Measurements from ENCODE around the gene PTGES2.
A peak's percentile ranks its signal among the peaks of the same experiment; 100 is the strongest.

Gene PTGES2

GRCh38 chr9:128102196-128102595 lies 25.3 kb downstream of the PTGES2 start:
- DNase-seq = no peak

DNA sequence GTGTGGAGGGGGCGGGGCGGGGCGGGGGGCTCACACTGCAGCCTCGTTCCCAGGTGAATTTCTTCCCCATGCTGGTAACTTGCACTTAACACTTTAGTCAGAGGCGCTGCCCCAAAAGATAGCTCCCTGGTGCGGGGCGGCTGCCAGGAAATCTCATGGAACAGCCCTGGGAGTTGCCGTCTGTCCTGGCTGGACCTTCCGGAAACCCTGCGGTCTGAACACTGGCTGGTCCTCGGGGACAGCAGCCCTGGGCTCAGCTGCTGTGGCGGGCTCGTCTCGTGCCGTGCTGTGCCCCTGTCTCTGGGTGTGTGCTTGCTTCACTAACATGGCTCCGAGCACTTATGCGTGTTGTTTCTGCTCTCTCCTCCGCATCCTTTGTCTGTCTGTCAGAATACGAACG lies 25.8 kb downstream of the PTGES2 start:
- DNase-seq = no peak

GRCh38 chr9:128101231-128101661 lies 26.3 kb downstream of the PTGES2 start:
- no peak for DNase-seq

- DNase-seq = no peak
These were observed 26.9 kb downstream of the PTGES2 start for GRCh38 chr9:128100581-128100980.

- no peak for DNase-seq
These were observed 27.5 kb downstream of the PTGES2 start for GRCh38 chr9:128099932-128100491.

- no peak for DNase-seq
These were observed 28.1 kb downstream of the PTGES2 start for GRCh38 chr9:128099231-128099931.

DNA sequence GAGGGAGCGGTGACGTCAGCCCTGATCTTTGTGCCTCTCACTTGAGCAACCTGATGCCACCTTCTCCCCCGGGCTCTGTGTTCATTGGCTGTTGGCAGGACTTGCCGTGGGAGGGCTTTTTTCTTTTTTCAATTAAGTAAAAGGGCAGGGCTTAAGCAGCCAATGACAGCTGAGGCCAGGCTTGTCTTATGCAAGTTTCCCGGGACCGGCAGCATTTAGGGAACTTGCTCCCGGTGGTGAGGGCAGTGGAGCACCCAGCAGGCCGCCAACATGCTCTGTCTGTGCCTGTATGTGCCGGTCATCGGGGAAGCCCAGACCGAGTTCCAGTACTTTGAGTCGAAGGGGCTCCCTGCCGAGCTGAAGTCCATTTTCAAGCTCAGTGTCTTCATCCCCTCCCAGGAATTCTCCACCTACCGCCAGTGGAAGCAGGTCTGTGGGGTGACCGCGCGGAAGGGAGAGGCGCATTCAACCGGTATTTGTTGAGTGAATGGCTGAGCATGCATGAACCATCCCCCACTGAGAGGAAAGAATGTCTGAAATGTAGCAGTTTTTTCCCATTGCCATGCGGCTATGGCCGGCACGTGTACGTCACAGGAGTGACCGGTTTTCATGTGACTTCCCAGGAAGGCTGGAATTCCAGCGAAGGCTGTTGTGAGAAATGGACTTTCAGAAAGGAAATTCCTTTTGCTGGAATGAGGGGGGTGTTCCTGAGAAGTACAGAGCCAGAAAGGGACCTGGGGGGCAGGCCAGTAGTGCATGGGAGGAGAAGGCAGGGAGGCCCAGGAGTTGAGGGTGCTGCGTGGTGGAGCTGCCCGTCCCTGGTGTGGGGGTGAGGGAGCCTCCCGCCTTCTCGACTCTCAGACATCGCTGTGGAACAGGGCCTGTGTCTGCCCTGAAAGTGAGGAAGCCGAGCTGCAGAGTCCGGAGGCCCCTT lies 29.0 kb downstream of the PTGES2 start:
- DNase-seq = peak; percentile 62

- no peak for DNase-seq
These were observed 29.8 kb downstream of the PTGES2 start for GRCh38 chr9:128097543-128098296.

DNA sequence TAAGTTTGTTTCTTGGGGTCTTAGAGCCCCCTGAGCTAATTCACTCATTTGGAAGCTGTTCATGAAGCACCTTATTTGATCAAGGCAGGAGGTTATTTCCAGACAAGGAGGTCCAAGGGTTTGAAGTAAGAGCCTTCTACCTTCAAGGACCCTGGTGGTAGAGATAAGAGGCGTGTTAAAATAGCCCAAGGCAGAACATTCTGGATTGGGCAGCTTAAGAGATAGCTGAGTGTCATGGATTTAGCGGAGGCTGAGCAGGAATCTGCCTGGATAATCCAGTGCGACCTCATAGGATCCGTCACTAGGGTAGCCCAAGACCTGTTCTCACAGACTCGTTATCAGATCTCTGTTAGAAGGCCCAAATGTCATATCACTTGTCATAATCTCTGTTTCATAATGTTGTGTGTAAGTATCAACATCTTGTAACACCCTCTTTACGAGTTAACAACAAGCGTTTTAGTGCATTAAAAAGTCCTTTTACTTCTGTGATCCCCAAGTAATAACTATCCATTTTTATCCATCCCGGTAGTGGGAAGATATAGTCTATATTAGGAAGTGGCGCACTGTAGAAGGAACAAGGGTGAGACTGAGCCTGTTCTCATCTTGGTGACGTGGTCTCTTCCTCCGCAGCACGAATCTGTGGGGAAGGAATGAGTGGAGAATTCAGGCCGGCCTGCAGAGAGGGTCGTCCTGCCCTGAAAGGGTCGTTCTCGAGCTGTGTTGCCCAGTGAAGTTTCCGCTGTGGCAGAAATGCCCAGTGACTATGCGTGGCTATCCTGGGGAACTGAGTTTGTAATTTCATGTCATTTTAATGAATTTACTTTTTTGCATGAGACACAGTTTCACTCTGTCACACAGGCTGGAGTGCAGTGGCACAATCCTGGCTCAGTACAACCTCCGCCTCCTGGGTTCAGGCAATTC lies 30.7 kb downstream of the PTGES2 start:
- DNase-seq = no peak

DNA sequence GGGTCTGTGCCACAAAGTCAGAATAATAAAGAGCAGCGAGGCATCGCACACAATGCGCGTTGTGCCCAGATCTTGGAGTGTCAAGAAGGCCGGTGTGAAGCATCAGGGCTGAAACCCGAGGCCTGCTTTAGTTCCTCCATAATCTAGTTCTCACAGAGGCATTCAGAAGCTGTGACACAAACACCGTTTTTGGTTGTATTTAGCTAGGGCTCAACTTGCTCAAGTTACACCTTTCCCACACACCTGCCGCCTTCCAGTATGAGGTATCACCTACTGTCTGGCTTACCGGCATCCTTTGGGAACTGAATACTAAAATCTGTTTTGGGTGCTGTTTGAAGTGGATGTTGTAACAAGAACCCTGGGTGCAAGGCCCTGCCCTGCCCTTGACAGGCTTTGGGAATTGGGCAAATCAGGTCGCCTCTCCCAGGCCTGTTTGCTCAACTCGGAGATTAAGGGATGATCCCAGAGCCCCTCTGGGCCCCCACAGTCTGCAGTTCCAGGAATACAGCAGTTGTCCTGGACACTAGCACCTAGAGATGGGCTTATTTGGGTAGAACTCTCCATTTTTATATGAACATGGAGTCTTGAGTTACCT lies 32.5 kb downstream of the PTGES2 start:
- no peak for DNase-seq

DNA sequence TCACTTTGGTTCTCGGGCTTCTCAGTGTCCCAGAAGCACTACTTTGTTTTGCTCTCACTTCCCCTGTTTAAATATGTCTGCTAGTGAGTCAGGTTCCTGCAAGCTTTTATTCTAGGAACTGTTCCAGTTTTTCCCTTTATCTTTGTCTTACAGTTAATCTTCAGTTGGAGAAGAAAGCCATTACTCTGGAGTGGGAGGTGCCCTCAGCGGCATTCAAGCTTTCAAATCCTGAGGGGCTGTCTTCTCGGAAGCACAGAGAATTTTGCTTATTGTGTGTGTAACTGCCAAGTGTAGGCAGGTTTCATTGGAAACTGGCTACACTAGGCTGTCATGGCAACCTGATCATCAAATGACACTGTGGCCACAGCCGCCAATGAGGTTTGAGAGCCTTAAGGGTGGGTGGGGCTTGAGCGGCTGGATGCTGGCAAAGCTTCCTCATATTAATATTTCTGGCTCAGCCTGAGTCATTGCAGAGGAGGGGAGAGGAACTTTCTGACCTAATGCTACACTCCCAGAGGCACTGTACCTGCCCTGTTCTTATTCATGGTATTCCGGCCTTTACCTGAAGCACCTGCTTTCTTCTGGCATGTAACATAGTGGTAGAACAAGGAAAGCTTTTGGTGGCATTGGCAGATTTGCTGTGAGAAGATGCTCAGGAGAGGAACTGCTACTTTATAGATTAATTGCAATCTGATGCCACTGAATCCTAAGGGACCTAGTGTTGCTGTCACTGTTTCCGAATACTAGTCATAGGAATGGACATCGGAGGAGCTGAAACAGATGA lies 33.2 kb downstream of the PTGES2 start:
- peak; percentile 68 for DNase-seq

DNA sequence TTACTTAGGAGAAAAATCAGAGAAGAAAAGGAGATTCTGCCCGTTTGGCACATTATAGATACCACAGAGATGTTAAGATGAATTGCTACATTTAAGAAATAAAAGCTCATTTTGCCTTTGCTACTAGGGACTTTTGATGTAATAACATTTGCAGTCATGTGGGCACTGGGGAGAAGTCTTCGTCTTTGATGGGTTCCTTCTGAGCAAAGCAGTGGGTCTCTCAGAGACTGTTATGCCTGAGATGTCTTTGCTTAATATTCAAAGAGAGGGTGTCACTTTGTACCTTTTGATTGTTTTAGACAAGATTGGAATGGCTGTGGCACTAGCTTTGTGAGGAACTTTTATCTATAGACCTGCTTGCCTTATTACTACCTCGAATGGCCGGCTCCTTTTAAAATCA lies 34.5 kb downstream of the PTGES2 start:
- DNase-seq = no peak

DNA sequence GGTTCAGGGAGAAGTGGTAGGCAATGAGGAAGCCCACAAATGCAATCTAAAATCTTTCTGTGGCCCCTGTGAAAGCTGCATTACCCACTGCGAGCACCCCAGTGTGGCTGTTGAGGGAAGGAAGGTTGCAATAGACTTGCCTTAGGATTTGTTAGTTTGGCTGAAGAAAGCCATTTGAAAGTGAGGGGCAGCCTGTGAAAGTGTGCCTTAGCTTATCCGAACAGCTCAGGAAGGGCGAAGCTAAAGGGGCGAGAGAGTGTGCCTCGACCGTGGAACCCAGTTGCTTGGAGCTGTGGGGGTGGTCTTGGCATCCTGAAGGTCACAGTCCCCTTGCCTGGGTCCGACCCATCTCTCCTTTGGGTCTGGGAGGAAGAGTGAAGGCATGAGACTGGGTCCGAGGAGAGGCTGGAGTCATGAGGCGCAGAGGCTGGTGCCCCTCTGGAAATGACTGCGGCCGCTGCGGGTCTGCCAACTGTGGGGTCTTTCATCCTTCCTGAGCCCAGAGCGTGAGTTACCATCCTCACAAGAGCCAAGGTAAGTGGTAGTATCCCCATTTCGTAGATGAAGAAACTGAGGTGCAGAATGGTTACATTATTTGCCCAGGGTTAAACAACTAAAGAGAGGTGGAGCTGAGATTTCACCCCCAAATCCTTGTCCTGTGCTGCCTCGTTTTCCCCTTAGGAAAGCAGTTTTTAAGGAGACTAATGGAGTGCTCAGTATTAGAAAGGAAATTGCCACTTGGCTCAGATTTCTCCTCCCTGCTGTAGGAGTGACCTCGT lies 35.1 kb downstream of the PTGES2 start:
- no peak for DNase-seq

DNA sequence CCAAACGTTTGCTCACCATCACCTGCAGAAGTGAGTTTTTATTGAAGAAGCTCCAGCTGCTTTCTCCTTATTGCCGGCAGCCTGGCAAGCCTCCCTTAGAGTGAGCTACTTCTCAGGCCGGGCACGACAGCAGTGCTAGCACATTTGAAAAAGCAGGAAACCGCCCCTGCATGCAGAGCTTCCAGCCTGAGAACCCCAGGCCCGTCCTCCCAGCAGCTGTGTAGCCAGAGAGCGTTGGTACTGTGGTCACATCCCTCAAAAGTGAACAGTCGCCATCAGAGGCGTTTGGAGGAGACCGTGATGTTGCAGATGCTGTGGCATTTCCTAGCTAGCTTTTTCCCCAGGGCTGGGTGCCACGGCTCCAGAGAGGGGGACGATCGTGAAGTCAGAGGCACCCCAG lies 36.0 kb downstream of the PTGES2 start:
- no peak for DNase-seq

DNA sequence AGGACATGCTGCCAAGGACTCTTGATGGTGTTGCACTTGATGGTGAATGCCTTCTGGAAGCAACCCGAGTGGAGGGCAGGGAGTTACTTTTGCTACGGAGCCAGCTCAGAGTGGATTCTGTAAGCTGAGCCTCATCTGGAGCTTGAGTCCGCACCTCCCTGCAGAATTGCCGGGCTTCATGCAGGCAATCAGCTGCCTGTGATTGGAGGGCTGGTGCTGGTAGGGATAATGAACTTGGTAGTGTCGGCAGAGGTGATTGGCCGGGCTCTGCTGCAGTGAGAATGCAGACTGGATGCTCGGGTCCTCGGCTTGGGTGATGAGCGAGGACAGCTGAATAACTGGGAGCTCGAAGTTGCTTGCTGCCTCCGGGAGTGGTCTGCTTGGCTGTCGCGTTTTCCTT lies 36.4 kb downstream of the PTGES2 start:
- DNase-seq = no peak

DNA sequence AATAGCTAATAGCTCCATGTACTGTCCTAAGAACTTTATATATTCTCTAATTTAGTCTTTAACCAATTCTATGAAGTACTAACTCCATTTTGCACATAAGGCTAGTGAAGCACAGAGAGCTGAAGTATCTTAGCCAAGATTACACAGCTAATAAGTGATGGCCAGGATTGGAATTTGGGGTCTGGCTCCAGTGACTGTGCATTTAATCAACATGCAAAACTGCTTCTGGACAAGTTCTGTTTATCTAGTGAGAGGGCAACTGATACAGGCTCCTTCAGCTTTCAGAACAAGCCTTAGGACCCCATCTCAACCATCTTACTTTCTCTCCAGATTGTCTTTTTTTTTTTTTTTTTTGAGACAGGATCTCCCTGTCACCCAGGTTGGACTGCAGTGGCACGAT lies 38.2 kb downstream of the PTGES2 start:
- no peak for DNase-seq

DNA sequence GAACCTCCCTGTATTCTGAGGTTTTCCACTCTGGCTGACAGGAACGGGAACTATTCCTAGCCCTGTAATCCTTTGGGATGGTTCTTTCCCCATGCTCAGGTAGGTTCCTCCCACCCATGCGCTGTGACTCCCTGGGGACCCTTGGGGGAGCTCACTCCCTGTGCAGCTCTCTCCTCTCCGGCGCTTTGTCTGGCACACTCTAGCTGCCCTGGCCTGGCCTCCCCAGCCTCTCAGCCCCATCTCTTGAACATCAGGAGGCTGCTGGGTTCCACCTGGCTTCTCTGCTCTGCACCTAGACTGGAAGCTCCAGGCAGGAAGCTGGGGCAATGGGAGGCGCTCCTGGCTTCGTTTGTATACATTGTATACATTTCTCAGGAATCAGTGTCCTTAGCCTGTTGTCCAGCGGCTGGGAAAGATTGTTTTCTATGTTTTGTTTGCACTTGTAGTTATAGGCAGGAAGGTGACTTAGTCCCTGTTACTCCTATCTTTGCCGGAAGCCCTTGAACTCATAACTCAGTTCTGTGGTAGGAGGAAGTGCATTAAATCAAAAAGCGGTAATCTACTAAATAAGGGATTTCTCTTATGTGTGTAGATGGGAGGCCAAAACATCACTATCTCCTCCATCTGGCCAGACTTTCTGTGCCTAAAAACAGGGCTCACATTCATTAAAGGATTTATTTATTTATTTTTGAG lies 39.1 kb downstream of the PTGES2 start:
- no peak for DNase-seq

- no peak for DNase-seq
These were observed 40.3 kb downstream of the PTGES2 start for GRCh38 chr9:128087262-128087661.

DNA sequence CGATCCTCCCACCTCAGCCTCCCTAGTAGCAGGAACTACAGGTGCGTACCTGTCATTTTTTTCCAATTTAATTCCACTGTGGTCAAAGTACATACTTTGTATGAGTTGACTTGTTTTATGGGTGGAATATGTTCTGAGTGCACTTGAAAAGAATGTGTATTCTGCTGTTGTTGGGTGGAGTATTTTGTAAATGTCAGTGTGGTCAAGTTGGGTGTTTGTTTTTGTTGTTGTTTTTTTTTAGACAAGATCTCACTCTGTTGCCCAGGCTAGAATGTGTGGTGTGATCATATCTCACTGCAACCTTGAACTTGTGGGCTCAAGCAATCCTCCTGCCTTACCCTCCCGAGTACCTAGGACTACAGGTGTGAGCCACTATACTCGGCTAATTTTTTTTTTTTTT lies 41.6 kb downstream of the PTGES2 start:
- DNase-seq = no peak

Data from NCI-H187 treated with DMSO at 0.1 percent for 48 hours (cell line).